Kidney (tissue), 14 donors: ENCODE data around the gene SMIM10L2A. TPM values are rescaled to one million over a fixed set of nuclear protein-coding genes. Genes with fewer than 3 reads are reported as not detected.
A peak's percentile ranks its signal among the peaks of the same experiment; 100 is the strongest.

ENCODE experiments used
- DNase-seq, 5 donors: peaks; one replicate each; pipeline ENCODE4 v3.0.0-alpha.2; 2013 to 2020
- FAIRE-seq: peaks from 2 replicates; lab custom pipeline; 2012; peaks lifted over from hg19 to GRCh38; lab: Jason Lieb, UNC
- H3K27ac ChIP-seq, 2 donors: one replicate each; pipeline ENCODE4 v1.7.0; 2013; ENCODE audit warnings: low read depth in 2 of 2, low read length in 2 of 2, inconsistent platforms in 1 of 2
- H3K27me3 ChIP-seq: one replicate; pipeline ENCODE4 v1.7.1; 2013; ENCODE audit warnings: low read length, inconsistent platforms; ENCODE audit not compliant: control insufficient read depth, insufficient read depth
- H3K36me3 ChIP-seq, 3 donors: one replicate each; pipeline versions ENCODE4 v1.7.0 to v1.7.1; 2013; ENCODE audit warnings: low read length in 3 of 3, control low read depth in 1 of 3, inconsistent platforms in 1 of 3; ENCODE audit not compliant: insufficient read depth in 3 of 3, control insufficient read depth in 2 of 3
- H3K4me1 ChIP-seq, 3 donors: one replicate each; pipeline versions ENCODE4 v1.7.0 to v1.7.1; 2013; ENCODE audit warnings: low read length in 3 of 3, inconsistent platforms in 1 of 3, low read depth in 1 of 3; ENCODE audit not compliant: control insufficient read depth in 2 of 3, insufficient read depth in 2 of 3
- H3K4me3 ChIP-seq, 3 donors: one replicate each; pipeline versions ENCODE4 v1.7.0 to v1.8.1; 2013; ENCODE audit warnings: low read length in 3 of 3, control low read depth in 1 of 3, inconsistent platforms in 1 of 3
- H3K9ac ChIP-seq, 3 donors: one replicate each; pipeline versions ENCODE4 v1.7.0 to v1.7.1; 2013; ENCODE audit warnings: low read length in 3 of 3, control low read depth in 1 of 3, inconsistent platforms in 1 of 3
- H3K9me3 ChIP-seq, 3 donors: one replicate each; pipeline versions ENCODE4 v1.7.0 to v1.7.1; 2013; ENCODE audit warnings: low read length in 3 of 3, control low read depth in 1 of 3, inconsistent platforms in 1 of 3; ENCODE audit not compliant: control insufficient read depth in 2 of 3, insufficient read depth in 1 of 3
- CTCF ChIP-seq: IDR thresholded peaks from 3 replicates; pipeline ENCODE4 v1.5.1; 2012; ENCODE audit warnings: mild to moderate bottlenecking, moderate library complexity, borderline replicate concordance; ENCODE audit not compliant: insufficient read depth; ENCODE audit errors: extremely low read depth
- intact Hi-C: fragments of 100-400 bp; cut with DNase I; formaldehyde crosslinking; loops from one replicate; pipeline ENCODE4 v1.11.1; 2022
- polyA plus RNA-seq: library from polyadenylated mRNA; stranded (reverse); fragments of 350-450 nt; fragmentation: Illumina TruSeq; extraction: RNeasy Lipid Tissue Mini Kit (QIAGEN cat#74804); gene quantifications from one replicate; pipeline ENCODE4 v1.2.3, GENCODE V29; 2014; ENCODE audit warnings: low read depth, low replicate concordance; ENCODE audit not compliant: insufficient read depth
- total RNA-seq: library from RNA; stranded (reverse); fragmentation: NEBNext Ultra II Directional; extraction: Animal tissue kit (Norgen Biotek cat#: 25700); gene quantifications from one replicate; pipeline ENCODE4 v1.2.1, GENCODE V29; 2021
- donor health status: control.
- donor health status: control.
- donor health status: control.
- donor health status: control.
- donor health status: control.
- donor health status: DM: yes; HTN: yes; CAD: no.
- donor health status: Normal renal cell carcinoma (clear cell type).

The SMIM10L2A gene
- total and polyA plus RNA-seq, 2 donors from 2014 or later: 3.5 to 8.2 TPM

- Histone ChIP-seq H3K4me3 (no peak overlapping the region), H3K36me3 (no peaks in the 10 kb centered on the region), H3K27ac (no peak overlapping the region), H3K9me3 (no peaks in the 10 kb centered on the region), H3K27me3 (no peaks in the 10 kb centered on the region), H3K4me1 (no peaks in the 10 kb centered on the region), H3K9ac (no peak overlapping the region)
- intact Hi-C loops: no loop called here
- TF ChIP-seq CTCF: no peak
- DNase-seq: no peak
- no peak for FAIRE-seq
Observed at GRCh38 chrX:135431886-135432285, 10.1 kb downstream of the SMIM10L2A start.

GRCh38 chrX:135432453-135432852 is 10.7 kb downstream of the SMIM10L2A start:
- Histone ChIP-seq H3K9ac (no peak overlapping the region), H3K36me3 (no peaks in the 10 kb centered on the region), H3K4me3 (no peak overlapping the region), H3K27me3 (no peaks in the 10 kb centered on the region), H3K27ac (no peak overlapping the region), H3K9me3 (no peaks in the 10 kb centered on the region), H3K4me1 (no peaks in the 10 kb centered on the region)
- no peak for TF ChIP-seq CTCF
- no peak for FAIRE-seq
- intact Hi-C loops: no loop called here
- peak in 1 of 5 donors; percentile 59 for DNase-seq

GRCh38 chrX:135432881-135433521 is 11.3 kb downstream of the SMIM10L2A start:
- no peaks in the 10 kb centered on the region for H3K36me3 ChIP-seq
- FAIRE-seq (no peak), DNase-seq (peak in 1 of 5 donors; percentile 72)
- no peaks in the 10 kb centered on the region for H3K4me1 ChIP-seq
- no peaks in the 10 kb centered on the region for H3K9me3 ChIP-seq
- H3K4me3 ChIP-seq: no peak overlapping the region
- H3K27me3 ChIP-seq: no peaks in the 10 kb centered on the region
- H3K27ac ChIP-seq: no peak overlapping the region
- no peak for TF ChIP-seq CTCF
- intact Hi-C loops: no loop called here
- no peak overlapping the region for H3K9ac ChIP-seq
